ENCODE results near the gene DROSHA.

Gene DROSHA

DNA sequence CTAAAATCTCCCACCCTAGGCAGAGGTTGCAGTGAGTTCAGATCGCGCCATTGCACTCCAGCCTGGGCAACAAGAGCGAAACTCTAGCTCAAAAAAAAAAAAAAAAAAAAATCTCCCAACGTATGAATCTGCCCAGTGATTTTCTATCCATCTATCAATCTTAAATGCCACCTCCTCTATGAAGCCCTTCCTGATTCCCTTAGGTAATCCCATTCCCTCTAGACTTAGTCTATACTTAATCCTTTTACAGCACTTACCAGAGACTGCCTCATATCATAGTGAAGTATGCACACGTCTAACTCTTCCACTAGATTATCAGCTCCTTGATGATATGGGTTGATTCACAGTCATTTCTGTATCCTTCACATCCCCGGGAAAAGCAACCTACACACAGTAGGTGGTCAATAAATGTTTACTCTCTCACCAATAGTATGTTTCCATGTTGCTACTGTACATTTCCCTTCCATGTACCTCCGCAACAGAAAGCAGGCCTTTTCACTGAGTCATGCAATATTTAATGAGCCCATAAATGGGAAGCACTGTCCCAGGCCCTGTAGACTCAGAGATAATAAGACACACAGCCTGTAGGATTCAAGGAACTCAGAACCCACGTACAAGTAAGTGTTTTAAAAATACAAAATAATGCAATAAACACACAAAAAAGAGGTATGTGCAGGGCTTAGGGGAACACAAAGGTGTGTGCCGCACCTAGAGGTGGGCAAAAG lies 1.2 kb downstream of the DROSHA start:
- Histone ChIP-seq H3K27ac (ENCODE audit: low read depth, low read length) (no peak overlapping the region), H3K4me1 (ENCODE audit: control insufficient read depth, low read length) (peaks cover 25% of the 10 kb centered on the region), H3K79me2 (ENCODE audit: control insufficient read depth, low read length) (peaks cover 58% of the 10 kb centered on the region), H3K4me3 (ENCODE audit: low read length) (peak overlapping the region; percentile 86), H3F3A (ENCODE audit: control insufficient read depth, insufficient read depth) (no peaks in the 10 kb centered on the region), H3K4me2 (ENCODE audit: low read length) (peak overlapping the region; percentile 72), H3K9me3 (ENCODE audit: control insufficient read depth, insufficient read depth, low read length) (no peaks in the 10 kb centered on the region), H3K9me2 (replicated peaks; ENCODE audit: control insufficient read depth, low read length) (no peaks in the 10 kb centered on the region), H3K27me3 (ENCODE audit: control insufficient read depth, low read length) (no peaks in the 10 kb centered on the region), H3K36me3 (ENCODE audit: control insufficient read depth, low read length) (peaks cover 62% of the 10 kb centered on the region), H4K20me1 (ENCODE audit: control insufficient read depth, insufficient read depth, low read depth, low read length) (no peaks in the 10 kb centered on the region)
- TF ChIP-seq, protein P1, sequence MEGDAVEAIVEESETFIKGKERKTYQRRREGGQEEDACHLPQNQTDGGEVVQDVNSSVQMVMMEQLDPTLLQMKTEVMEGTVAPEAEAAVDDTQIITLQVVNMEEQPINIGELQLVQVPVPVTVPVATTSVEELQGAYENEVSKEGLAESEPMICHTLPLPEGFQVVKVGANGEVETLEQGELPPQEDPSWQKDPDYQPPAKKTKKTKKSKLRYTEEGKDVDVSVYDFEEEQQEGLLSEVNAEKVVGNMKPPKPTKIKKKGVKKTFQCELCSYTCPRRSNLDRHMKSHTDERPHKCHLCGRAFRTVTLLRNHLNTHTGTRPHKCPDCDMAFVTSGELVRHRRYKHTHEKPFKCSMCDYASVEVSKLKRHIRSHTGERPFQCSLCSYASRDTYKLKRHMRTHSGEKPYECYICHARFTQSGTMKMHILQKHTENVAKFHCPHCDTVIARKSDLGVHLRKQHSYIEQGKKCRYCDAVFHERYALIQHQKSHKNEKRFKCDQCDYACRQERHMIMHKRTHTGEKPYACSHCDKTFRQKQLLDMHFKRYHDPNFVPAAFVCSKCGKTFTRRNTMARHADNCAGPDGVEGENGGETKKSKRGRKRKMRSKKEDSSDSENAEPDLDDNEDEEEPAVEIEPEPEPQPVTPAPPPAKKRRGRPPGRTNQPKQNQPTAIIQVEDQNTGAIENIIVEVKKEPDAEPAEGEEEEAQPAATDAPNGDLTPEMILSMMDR (IDR thresholded peaks at IDR 0.05; ENCODE audit: low read depth, low read length, poor library complexity, severe bottlenecking) = no peak
- no peak for TF ChIP-seq EZH2phosphoT487 (IDR thresholded peaks at IDR 0.05; ENCODE audit: borderline replicate concordance, low read length)

DNA sequence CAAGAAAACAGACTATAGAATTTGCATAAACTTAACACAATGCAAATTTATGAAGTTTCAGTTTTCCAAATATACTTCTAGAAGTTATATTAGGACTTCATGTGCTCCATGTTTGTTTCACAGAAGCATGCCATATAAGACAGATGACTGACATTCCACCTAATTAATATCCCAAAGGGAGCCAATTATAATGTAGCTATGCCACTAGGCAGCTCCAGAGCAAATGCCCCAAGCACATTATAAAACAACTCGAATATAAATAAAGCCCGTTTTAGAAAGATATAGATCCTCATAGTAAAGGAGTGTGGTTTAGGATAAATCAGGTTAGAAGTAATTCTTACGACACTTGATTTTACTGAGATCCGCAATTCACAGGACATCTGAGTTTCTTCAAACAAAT lies 8.9 kb downstream of the DROSHA start:
- Histone ChIP-seq H3K4me3 (ENCODE audit: low read length) (no peak overlapping the region), H3K9me3 (ENCODE audit: control insufficient read depth, insufficient read depth, low read length) (no peaks in the 10 kb centered on the region), H3K27me3 (ENCODE audit: control insufficient read depth, low read length) (no peaks in the 10 kb centered on the region), H3K36me3 (ENCODE audit: control insufficient read depth, low read length) (peaks cover 90% of the 10 kb centered on the region), H3K79me2 (ENCODE audit: control insufficient read depth, low read length) (peaks cover 26% of the 10 kb centered on the region), H3K9me2 (replicated peaks; ENCODE audit: control insufficient read depth, low read length) (no peaks in the 10 kb centered on the region), H3K4me2 (ENCODE audit: low read length) (no peak overlapping the region), H4K20me1 (ENCODE audit: control insufficient read depth, insufficient read depth, low read depth, low read length) (no peaks in the 10 kb centered on the region), H3K27ac (ENCODE audit: low read depth, low read length) (no peak overlapping the region), H3K4me1 (ENCODE audit: control insufficient read depth, low read length) (peaks cover 13% of the 10 kb centered on the region), H3F3A (ENCODE audit: control insufficient read depth, insufficient read depth) (no peaks in the 10 kb centered on the region)
- TF ChIP-seq EZH2phosphoT487 (IDR thresholded peaks at IDR 0.05; ENCODE audit: borderline replicate concordance, low read length) = no peak
- TF ChIP-seq, protein P1 (IDR thresholded peaks at IDR 0.05; ENCODE audit: low read depth, low read length, poor library complexity, severe bottlenecking) = no peak

DNA sequence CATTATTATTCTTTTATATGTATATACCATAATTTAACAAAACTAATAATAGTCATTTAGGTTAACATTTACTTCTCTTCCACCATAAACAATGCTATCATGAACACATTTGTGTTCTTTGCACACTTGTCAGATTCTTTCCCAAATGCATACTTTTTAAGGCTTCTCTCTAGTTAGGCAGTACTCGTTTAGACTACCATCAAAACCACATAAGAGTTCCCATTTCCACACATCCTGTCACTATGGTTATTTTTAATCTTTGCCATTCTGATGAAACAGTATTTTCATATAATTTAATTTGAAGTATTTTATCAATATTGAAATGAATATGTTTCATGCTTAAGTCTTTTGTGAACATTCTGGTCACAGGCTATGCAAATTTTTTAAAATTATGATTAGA lies 15.1 kb downstream of the DROSHA start:
- H3K79me2 ChIP-seq (ENCODE audit: control insufficient read depth, low read length) = no peaks in the 10 kb centered on the region
- no peaks in the 10 kb centered on the region for H3F3A ChIP-seq (ENCODE audit: control insufficient read depth, insufficient read depth)
- H3K4me2 ChIP-seq (ENCODE audit: low read length) = no peak overlapping the region
- no peaks in the 10 kb centered on the region for H3K4me1 ChIP-seq (ENCODE audit: control insufficient read depth, low read length)
- H3K4me3 ChIP-seq (ENCODE audit: low read length) = no peak overlapping the region
- no peaks in the 10 kb centered on the region for H3K9me2 ChIP-seq (replicated peaks; ENCODE audit: control insufficient read depth, low read length)
- H4K20me1 ChIP-seq (ENCODE audit: control insufficient read depth, insufficient read depth, low read depth, low read length) = no peaks in the 10 kb centered on the region
- no peak overlapping the region for H3K27ac ChIP-seq (ENCODE audit: low read depth, low read length)
- no peaks in the 10 kb centered on the region for H3K27me3 ChIP-seq (ENCODE audit: control insufficient read depth, low read length)
- TF ChIP-seq, protein P1 (IDR thresholded peaks at IDR 0.05; ENCODE audit: low read depth, low read length, poor library complexity, severe bottlenecking) = no peak
- no peak for TF ChIP-seq EZH2phosphoT487 (IDR thresholded peaks at IDR 0.05; ENCODE audit: borderline replicate concordance, low read length)
- H3K36me3 ChIP-seq (ENCODE audit: control insufficient read depth, low read length) = peaks cover 84% of the 10 kb centered on the region
- H3K9me3 ChIP-seq (ENCODE audit: control insufficient read depth, insufficient read depth, low read length) = no peaks in the 10 kb centered on the region
